Colonic mucosa (tissue), 4 donors: ENCODE results near the gene OLFM3. TPM values are rescaled to one million over a fixed set of nuclear protein-coding genes. Genes with fewer than 3 reads are reported as not detected.
A peak's percentile ranks its signal among the peaks of the same experiment; 100 is the strongest.

ENCODE experiments used
- DNase-seq: peaks from one replicate; pipeline ENCODE4 v3.0.0-alpha.2; 2020
- H3K27ac ChIP-seq: fragments of 200-600 bp; one replicate; pipeline ENCODE4 v1.8.0; 2021
- H3K27me3 ChIP-seq: fragments of 200-600 bp; one replicate; pipeline ENCODE4 v1.8.0; 2021
- H3K36me3 ChIP-seq: fragments of 200-600 bp; one replicate; pipeline ENCODE4 v1.8.0; 2021
- H3K4me1 ChIP-seq: fragments of 200-600 bp; one replicate; pipeline ENCODE4 v1.8.0; 2021; ENCODE audit warnings: mild to moderate bottlenecking
- H3K4me3 ChIP-seq: fragments of 200-600 bp; one replicate; pipeline ENCODE4 v1.8.0; 2021
- H3K9ac ChIP-seq, 2 donors: one replicate each; pipeline ENCODE4 v1.7.0; 2013; ENCODE audit warnings: control low read depth in 2 of 2, low read depth in 2 of 2, low read length in 2 of 2
- H3K9me3 ChIP-seq: fragments of 200-600 bp; one replicate; pipeline ENCODE4 v1.8.0; 2021
- intact Hi-C: fragments of 100-400 bp; cut with DNase I; formaldehyde crosslinking; loops from one replicate; pipeline ENCODE4 v1.14.1; 2022
- total RNA-seq, 2 donors: library from RNA; stranded (reverse); fragmentation: NEBNext Ultra II Directional in 1 of 2; extraction: Animal tissue kit (Norgen Biotek cat#: 25700) in 1 of 2; gene quantifications; one replicate each; pipeline ENCODE4 v1.2.1, GENCODE V29; 2021
- TF ChIP-seq, protein P1 (sequence below): fragments of 200-600 bp; IDR thresholded peaks from one replicate; pipeline ENCODE4 v1.8.0; 2022; ENCODE audit warnings: antibody characterized with exemption, mild to moderate bottlenecking
- donor health status: healthy.
- donor health status: DM: no; HTN: no; CAD: no.
- donor health status: DM: no; HTN: no; CAD: no.

OLFM3 gene
- total RNA-seq, 2 donors from 2014 or later = 0.37 TPM; not detected in 1

DNA sequence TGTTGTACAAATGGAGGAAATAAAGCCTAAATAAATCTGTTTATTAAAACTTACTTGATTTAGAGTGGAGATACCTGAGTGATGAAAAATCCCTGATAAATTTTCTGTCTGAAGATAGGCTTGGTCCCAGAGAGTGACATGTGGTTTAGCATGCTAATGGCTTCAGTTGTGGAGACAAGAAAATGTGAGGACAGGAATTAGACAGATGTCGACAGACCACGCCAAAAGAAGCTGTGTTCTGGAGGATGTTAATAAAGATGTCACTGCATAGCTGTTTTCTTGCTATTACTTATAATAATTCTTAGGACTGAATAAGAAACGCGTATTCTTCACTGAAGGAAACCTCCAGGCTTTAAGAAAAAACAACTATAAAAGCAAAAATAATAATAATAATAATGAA lies 154.9 kb downstream of the OLFM3 start:
- intact Hi-C loops = no loop called here
- no peak overlapping the region for H3K4me3 ChIP-seq
- H3K4me1 ChIP-seq = no peaks in the 10 kb centered on the region
- H3K9ac ChIP-seq = no peak overlapping the region
- no peaks in the 10 kb centered on the region for H3K36me3 ChIP-seq
- no peak overlapping the region for H3K27ac ChIP-seq
- no peaks in the 10 kb centered on the region for H3K27me3 ChIP-seq
- DNase-seq = no peak
- TF ChIP-seq, protein P1, sequence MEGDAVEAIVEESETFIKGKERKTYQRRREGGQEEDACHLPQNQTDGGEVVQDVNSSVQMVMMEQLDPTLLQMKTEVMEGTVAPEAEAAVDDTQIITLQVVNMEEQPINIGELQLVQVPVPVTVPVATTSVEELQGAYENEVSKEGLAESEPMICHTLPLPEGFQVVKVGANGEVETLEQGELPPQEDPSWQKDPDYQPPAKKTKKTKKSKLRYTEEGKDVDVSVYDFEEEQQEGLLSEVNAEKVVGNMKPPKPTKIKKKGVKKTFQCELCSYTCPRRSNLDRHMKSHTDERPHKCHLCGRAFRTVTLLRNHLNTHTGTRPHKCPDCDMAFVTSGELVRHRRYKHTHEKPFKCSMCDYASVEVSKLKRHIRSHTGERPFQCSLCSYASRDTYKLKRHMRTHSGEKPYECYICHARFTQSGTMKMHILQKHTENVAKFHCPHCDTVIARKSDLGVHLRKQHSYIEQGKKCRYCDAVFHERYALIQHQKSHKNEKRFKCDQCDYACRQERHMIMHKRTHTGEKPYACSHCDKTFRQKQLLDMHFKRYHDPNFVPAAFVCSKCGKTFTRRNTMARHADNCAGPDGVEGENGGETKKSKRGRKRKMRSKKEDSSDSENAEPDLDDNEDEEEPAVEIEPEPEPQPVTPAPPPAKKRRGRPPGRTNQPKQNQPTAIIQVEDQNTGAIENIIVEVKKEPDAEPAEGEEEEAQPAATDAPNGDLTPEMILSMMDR = no peak
- no peaks in the 10 kb centered on the region for H3K9me3 ChIP-seq

DNA sequence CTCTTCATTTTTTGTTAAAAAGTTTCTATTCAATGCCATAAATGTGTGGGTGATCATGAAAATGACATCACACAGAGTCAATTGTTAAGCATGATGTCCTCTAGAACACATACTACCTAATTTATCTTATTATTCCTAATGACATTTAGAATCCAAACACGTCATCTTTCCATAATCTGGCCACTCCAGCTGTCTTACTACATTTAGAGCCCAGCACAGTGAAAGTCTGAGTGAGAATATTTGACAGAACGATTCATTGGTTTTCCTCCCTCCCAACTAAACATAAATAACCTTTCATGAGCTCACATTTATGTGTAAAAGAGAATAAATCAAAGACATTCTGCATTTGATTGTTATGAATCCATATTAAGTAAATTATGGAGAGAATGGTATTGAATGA lies 160.7 kb downstream of the OLFM3 start:
- H3K36me3 ChIP-seq = no peaks in the 10 kb centered on the region
- TF ChIP-seq, protein P1 = no peak
- no peak overlapping the region for H3K4me3 ChIP-seq
- intact Hi-C loops = no loop called here
- H3K27ac ChIP-seq = no peak overlapping the region
- no peak for DNase-seq
- no peak overlapping the region for H3K9ac ChIP-seq
- no peaks in the 10 kb centered on the region for H3K27me3 ChIP-seq
- no peaks in the 10 kb centered on the region for H3K9me3 ChIP-seq
- H3K4me1 ChIP-seq = no peaks in the 10 kb centered on the region

DNA sequence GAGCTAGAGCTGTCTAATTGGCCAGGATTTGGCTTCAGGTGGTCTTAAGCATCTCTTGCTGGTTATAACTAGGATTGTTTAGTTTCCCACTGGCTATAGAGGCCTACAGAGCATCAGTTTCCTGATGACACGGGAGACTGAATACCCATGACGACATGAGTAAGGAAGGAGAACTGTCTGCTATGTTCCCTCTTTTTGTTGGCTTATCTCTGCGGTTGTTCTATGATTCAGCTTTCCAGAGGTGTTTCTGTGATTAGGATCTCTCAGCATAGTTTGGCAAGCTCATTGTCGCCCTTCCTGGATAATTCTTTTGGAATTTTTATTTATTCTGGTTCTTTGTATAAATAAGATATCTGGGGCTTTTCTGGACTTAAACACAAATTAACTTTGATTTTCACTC lies 163.4 kb downstream of the OLFM3 start:
- Histone ChIP-seq H3K9me3 (no peaks in the 10 kb centered on the region), H3K36me3 (no peaks in the 10 kb centered on the region), H3K27ac (no peak overlapping the region)

DNA sequence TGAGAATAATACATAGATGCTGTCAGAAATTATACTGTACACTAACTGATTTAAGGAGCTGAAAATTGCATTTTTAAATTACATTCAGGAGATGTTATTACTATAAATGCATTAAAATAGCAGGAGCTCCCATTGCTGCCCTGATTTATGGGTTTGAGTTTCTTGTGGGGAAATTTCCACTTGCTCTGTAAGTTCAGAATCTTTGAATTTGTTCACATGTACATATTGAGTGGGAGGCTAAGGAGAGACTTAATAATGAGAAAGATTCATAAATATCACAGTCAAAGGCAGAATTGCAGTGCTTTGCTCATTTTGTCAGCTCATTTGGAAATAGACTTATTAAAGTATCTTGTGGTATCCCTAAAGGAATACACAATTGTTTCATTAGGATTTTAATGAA lies 170.3 kb downstream of the OLFM3 start:
- Histone ChIP-seq H3K4me1 (no peaks in the 10 kb centered on the region), H3K27ac (no peak overlapping the region), H3K27me3 (no peaks in the 10 kb centered on the region), H3K4me3 (no peak overlapping the region), H3K9me3 (no peaks in the 10 kb centered on the region), H3K9ac (no peak overlapping the region), H3K36me3 (no peaks in the 10 kb centered on the region)
- no peak for DNase-seq
- TF ChIP-seq, protein P1 = no peak
- intact Hi-C loops = loop anchor here (10.0 kb wide), 1 partner anchor 368 kb away; no protein-coding TSS in a partner anchor

More for the DNA sequence above, 163.4 kb downstream of the OLFM3 start:
- H3K27me3 ChIP-seq = no peaks in the 10 kb centered on the region
- no peak for DNase-seq
- no peak overlapping the region for H3K4me3 ChIP-seq
- intact Hi-C loops = no loop called here
- no peaks in the 10 kb centered on the region for H3K4me1 ChIP-seq
- H3K9ac ChIP-seq = no peak overlapping the region
- TF ChIP-seq, protein P1 = no peak

DNA sequence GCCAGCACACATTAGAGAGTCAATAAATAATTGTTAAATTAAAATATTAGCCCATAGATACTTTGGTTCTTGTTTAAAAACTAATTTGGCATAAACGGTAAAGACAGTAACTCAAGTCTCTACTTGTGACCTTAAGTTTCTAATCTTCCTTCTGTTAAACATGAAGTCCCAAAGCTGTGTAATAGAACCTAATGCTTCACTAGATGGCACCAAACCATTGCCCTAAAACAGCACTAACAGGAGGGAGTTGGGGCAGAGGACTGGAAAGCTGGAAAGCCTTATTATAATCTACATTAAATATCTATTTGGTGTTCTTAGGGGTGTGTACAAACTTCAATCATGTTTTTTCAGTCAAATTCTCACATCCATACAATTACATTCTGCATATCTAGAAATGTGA lies 176.7 kb downstream of the OLFM3 start:
- Histone ChIP-seq H3K4me1 (no peaks in the 10 kb centered on the region), H3K9me3 (no peaks in the 10 kb centered on the region), H3K9ac (no peak overlapping the region), H3K27ac (no peak overlapping the region), H3K4me3 (no peak overlapping the region), H3K27me3 (no peaks in the 10 kb centered on the region), H3K36me3 (no peaks in the 10 kb centered on the region)
- intact Hi-C loops = loop anchor here (10.0 kb wide), 1 partner anchor 375 kb away; no protein-coding TSS in a partner anchor
- no peak for DNase-seq
- TF ChIP-seq, protein P1 = peak; percentile 25
